HG02759 (cell line): Measurements from ENCODE around the gene UNC80.

Experiments
- ATAC-seq: cut with Tn5 transposase; IDR thresholded peaks from one replicate; pipeline ENCODE4 v1.9.1; 2021; ENCODE audit warnings: mild to moderate bottlenecking, moderate library complexity; ENCODE audit not compliant: unreplicated experiment

Gene UNC80

GRCh38 chr2:209805351-209805750 lies 33.7 kb downstream of the UNC80 start:
- no peak for ATAC-seq

DNA sequence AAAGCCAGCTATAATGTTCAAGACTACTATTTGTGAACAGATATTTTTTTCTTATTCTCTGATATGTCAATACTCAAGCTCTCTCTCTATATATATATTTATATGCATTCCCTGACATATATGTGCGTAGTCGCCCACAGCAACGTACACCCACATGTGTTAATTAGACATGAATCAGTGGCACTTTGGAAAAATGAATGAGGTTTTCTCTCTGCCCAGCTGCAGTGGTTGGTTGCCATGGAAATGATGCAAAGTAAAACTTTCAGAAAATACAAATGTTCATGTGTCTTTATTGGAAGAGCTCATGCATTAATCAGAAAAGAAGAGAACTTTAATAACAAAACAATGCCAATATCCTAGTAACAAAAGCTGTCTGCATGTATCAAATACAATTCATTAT lies 34.7 kb downstream of the UNC80 start:
- ATAC-seq: no peak

- ATAC-seq: no peak
These were observed 36.9 kb downstream of the UNC80 start for GRCh38 chr2:209808521-209808920.

DNA sequence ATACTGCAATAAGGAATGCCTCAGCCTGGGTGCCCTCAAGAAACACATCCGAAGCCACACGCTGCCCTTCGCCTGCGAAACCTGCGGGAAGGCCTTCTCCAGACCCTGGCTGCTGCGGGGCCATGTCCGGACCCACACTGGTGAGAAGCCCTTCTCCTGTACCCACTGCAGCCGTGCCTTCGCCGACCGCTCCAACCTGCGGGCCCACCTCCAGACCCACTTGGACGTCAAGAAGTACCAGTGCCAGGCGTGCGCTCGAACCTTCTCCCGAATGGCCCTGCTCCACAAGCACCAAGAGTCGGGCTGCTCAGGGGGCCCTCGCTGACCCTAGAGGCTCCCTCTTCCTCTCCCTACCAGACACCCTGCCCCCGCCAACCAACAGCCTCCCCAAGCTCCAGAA lies 37.6 kb downstream of the UNC80 start:
- no peak for ATAC-seq

DNA sequence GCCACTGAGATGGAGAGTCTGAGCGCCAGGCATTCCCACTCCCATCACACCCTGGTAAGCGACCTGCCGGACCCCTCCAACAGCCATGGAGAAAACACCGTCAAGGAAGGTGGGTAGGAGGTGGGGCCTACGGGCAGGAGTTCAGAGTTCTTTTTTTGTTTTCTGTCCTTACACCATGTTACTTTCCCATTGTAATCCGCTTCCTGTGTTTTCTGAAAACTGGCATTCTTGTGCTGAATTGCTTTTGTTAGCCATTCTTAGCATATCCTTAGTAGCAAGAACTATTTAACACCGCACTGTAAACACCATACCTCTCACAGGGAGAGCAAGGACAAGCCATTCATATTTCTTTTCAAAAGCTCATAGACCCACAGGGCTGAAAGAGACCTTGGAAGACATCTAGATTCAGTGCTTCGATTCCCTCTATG lies 46.2 kb downstream of the UNC80 start:
- ATAC-seq: no peak

DNA sequence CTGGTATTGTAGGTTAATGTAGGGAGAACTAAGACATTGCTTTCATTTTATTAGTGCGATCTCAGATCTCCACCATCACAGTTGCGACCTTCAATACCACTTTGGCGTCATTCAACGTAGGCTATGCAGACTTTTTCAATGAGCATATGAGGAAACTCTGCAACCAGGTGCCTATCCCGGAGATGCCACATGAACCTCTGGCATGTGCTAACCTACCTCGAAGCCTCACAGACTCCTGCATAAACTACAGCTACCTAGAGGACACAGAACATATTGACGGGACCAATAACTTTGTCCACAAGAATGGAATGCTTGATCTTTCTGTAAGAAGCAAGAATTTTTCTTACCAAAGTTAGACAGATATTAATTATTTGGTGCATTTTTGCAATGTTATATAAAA lies 47.3 kb downstream of the UNC80 start:
- no peak for ATAC-seq

DNA sequence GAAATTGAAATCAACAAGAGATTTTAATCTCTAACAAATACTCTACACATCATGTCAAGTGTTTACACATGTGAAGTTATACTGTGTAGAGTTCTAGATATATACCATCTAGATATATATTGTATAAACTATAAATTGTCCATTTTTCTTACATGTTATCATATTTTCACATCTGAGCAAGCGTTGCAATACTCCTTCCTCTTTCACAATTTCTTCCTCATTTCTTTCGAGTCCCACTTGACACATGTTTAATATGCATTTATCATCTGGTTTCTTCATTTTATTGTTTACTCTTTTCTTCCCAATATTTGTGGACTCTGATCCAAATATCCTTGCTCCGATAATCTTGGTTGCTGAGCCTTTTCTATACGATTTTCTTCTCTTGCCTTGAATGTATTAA lies 50.2 kb downstream of the UNC80 start:
- no peak for ATAC-seq

DNA sequence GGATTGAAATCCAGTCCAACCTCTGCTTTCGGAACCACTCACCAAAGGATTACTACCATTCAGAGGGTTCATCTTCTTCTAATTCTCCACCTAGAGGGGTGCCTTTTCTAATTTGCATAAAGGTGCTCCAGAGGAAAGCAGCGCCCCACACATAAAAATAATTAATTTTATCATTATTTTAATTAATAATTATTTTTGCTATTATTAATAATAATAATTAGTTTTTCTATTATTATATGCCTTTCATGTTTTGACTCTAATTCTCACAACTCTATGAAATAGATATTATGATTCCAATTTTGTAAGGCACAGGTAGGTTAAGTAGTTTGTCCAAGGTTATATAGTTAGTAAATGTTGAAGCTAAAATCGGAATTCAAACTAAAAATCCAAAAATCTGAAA lies 51.9 kb downstream of the UNC80 start:
- ATAC-seq: no peak

- no peak for ATAC-seq
These were observed 52.8 kb downstream of the UNC80 start for GRCh38 chr2:209824391-209824790.

DNA sequence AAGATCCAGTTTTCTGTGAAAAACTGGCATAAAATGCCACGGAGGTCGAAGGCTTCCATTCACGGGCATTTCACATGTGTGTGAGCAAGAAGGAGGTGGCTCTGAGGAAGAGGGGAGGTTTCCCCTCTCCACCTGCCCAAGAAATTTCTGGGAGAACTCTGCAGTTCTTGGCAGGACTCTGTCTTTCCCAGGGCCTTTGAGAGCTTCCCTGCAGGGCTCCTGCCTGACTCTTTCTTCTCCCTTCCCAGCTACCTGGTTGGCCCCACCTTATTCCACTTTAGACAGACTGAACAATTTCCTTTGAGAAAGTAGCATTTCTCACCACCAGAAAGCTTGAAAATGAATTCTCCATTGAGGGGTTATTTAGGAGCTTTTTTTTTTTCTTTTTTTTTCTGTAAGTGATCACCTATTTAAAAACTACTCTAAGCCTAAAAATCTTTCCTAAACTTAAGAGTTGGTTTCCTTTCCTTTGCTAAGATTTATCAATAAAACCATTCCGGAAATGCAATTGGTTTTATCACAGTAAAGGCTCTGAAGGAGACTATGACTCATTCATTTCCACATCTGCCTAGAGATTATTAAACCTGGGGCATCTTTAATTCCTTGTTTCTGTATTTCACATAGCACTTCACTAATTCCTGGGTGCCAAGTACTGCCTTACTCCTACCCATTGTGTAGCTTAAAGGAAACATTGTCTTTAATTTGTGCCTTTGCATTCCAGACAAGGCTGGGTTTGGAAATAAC lies 59.3 kb downstream of the UNC80 start:
- no peak for ATAC-seq

GRCh38 chr2:209834767-209835166 lies 63.1 kb downstream of the UNC80 start:
- ATAC-seq: no peak

DNA sequence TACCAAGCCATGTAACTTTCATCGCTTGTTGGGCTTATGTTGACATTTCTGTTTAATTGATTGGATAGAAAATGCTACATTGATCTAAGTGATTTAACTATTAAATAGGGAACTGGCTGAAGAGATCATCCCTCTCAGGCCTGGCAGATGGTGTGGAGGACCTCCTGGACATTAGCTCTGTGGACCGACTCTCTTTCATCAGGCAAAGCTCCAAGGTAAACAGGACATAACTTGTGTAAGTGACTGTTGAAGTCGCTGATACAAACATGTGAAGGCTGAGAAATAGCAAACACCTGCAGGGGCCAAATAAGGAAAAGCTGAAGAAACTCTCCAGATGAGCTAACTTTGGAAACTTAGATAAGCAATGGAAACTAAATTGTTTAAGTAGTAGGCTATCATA lies 68.8 kb downstream of the UNC80 start:
- no peak for ATAC-seq

- no peak for ATAC-seq
These were observed 74.0 kb downstream of the UNC80 start for GRCh38 chr2:209845666-209846065.

DNA sequence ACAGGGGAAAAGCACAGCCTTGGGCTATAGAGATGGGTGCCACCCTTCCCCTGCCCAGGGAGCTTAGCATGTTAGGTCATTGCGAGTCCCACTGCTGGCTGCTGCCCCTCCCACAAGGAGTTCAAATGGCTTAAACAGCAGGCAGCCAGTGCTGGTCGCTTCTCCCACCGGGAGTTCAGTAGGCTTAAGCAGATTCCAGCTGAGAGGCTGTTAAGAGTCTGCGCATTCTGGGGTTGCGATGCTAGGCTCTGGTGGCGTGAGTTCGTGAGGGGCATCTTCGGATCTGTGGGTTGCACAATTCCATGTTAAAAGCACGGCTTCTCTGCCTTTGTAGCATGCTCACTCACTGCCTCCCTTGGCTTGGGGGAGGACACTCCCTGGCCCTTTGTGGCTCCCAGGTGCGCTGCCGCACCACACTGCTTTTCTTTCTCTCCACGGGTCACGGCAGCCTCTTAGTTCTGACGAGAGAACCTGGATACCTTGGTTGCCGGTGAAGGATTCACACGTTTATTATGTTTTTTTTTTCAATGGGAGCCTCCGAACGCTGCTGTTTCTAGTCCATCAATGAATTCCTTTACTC lies 93.2 kb downstream of the UNC80 start:
- no peak for ATAC-seq

- no peak for ATAC-seq
These were observed 96.8 kb downstream of the UNC80 start for GRCh38 chr2:209868271-209868994.

DNA sequence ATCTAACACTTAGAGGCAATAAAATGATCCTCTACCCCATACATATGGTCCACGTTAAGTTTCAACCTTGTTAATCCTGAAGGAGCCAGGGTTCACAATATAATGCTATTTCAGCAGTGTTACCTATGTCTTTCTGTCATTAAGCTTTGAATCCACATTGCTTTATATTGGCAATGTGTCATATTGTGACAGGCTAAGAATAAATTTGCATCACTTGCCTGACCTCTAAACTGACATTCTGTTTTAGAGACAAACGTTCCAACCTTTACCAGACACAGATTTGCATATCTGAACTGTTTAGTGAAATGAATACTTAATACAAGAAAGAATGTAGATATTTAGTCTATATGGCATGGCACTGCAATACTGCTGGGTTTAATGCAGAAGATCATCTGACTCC lies 98.4 kb downstream of the UNC80 start:
- no peak for ATAC-seq

DNA sequence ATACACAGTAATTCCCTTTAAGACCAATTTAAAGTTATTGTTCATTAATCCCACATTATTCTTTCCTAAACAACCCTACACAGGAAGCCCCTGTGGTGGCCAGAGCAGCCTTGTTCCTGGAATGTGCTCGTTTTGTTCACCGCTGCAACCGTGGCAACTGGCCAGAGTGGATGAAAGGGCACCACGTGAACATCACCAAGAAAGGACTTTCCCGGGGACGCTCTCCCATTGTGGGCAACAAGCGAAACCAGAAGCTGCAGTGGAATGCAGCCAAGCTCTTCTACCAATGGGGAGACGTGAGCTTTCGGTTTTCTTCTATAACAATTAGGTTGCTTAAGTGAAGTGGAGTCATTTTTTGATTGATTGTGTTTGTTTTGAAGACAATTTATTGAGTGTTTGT lies 101.0 kb downstream of the UNC80 start:
- no peak for ATAC-seq

DNA sequence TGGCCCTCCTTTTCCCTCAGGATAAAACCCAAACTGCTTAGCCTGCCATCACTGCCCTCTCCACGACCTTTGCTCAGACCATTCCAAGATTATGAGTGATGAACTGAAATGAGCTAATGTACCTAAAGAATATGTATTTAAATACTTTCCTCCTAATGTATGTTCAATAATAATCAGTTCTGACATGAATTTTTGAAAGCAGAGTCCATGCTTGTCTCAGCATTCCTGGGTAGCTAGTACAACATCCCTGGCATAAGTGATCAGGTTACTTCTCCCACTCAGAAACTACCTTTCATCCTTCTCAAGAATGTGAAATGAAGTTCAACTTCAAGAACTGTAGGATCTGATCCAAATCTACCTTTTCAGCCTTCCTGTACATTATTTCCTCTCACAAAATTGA lies 103.6 kb downstream of the UNC80 start:
- ATAC-seq: no peak

GRCh38 chr2:209876211-209876610 lies 104.6 kb downstream of the UNC80 start:
- no peak for ATAC-seq

- ATAC-seq: no peak
These were observed 107.1 kb downstream of the UNC80 start for GRCh38 chr2:209878701-209879100.

DNA sequence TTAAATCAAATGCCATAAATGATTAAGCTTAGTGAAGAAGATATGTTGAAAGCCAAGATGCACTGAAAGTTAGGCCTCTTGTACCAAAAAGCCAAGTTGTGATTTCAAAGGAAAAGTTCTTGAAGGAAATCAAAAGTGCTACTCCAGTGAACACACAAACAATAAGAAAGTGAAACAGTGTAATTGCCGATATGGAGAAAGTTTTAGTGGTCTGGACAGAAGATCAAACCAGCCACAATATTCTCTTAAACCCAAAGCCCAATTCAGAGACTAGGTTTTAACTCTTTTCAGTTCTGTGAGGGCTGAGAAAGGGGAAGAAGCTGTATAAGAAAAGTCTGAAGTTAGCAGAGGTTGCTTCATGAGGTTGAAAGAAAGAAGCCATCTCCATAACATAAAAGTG lies 129.0 kb downstream of the UNC80 start:
- ATAC-seq: peak; percentile 38

DNA sequence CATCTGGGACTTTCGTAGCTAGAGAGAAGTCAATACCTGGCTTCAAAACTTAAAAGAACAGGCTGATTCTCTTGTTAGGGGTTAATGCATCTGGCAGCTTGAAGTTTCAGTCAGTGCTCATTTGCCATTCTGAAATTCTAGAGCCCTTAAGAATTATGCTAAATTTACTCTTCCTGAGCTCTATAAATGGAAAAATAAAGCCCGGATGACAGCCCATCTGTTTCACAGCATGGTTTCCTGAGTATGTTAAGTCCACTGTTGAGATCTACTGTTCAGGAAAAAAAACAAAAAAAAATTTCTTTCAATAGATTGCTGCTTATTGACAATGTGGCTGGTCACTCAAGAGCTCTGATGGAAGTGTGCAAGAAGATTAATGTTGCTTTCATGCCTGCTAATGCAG lies 129.5 kb downstream of the UNC80 start:
- no peak for ATAC-seq
